Activated naive CD8-positive, alpha-beta T cell treated with anti-CD3 and anti-CD28 coated beads, Interleukin-2, amount 10 ng/mL, durations not matched to agents 7 days and 5 days (primary cell): Measurements from ENCODE around the gene MTARC2. TPM values are rescaled to one million over a fixed set of nuclear protein-coding genes. Genes with fewer than 3 reads are reported as not detected.

Experiments
- ATAC-seq: fragments of 150-1000 bp; cut with Tn5 transposase; one replicate; pipeline ENCODE4 v1.10.0; 2021; ENCODE audit warnings: low read depth, moderate library complexity
- POLR2A ChIA-PET: fragments of 350-600 bp; sonication (Branson Sonifier 250); formaldehyde crosslinking; loops from one replicate; lab custom pipeline; 2021; ENCODE audit warnings: antibody characterized with exemption; lab: Charles Lee
- DNase-seq: peaks from one replicate; pipeline ENCODE4 v3.0.0; 2021
- H3K27ac Mint-ChIP-seq: one replicate; pipeline ENCODE4 v1.8.0; 2022; ENCODE audit warnings: mild to moderate bottlenecking, mixed read lengths
- H3K27me3 Mint-ChIP-seq: one replicate; pipeline ENCODE4 v1.8.0; 2022; ENCODE audit warnings: mild to moderate bottlenecking, moderate library complexity, mixed read lengths
- H3K36me3 Mint-ChIP-seq: one replicate; pipeline ENCODE4 v1.8.0; 2021; ENCODE audit warnings: mild to moderate bottlenecking, mixed read lengths
- H3K4me1 Mint-ChIP-seq: one replicate; pipeline ENCODE4 v1.8.0; 2021; ENCODE audit warnings: mixed read lengths
- H3K4me3 Mint-ChIP-seq: one replicate; pipeline ENCODE4 v1.8.0; 2022; ENCODE audit warnings: mild to moderate bottlenecking, moderate library complexity, mixed read lengths
- H3K9me3 Mint-ChIP-seq: one replicate; pipeline ENCODE4 v1.8.0; 2021; ENCODE audit warnings: mixed read lengths
- total RNA-seq, 2 experiments: library from RNA; stranded (reverse); gene quantifications; one replicate each; pipeline ENCODE4 v1.2.3, GENCODE V29; 2021

MTARC2 gene
- total RNA-seq, 2 experiments from 2014 or later, result not detected

DNA sequence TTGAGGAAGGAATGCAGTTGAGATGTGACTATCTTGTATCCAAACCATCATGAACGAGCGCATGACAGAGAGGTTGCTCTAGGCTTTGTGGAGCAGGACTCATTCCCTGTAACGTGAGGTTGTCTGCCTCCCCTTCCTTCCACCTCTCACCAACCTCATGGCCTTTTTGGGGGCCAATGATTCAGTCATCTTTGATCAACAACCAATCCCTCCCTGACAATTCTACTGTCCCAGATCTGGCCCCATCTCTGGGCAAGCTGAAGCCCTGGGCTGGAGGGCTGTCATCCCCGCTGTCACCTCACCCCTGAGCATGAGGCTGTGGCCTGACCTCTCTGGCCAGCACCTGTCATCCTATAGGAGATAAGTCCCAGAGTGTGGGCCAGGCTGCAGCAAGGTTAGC is 58.3 kb downstream of the MTARC2 start:
- H3K4me3 Mint-ChIP-seq, result no peak overlapping the region
- peaks cover 2% of the 10 kb centered on the region for H3K27me3 Mint-ChIP-seq
- no peaks in the 10 kb centered on the region for H3K9me3 Mint-ChIP-seq
- POLR2A ChIA-PET, result no interaction called here
- H3K36me3 Mint-ChIP-seq, result no peaks in the 10 kb centered on the region
- no peak overlapping the region for H3K27ac Mint-ChIP-seq
- peaks cover 5% of the 10 kb centered on the region for H3K4me1 Mint-ChIP-seq
- DNase-seq (no peak), ATAC-seq (no peak)

DNA sequence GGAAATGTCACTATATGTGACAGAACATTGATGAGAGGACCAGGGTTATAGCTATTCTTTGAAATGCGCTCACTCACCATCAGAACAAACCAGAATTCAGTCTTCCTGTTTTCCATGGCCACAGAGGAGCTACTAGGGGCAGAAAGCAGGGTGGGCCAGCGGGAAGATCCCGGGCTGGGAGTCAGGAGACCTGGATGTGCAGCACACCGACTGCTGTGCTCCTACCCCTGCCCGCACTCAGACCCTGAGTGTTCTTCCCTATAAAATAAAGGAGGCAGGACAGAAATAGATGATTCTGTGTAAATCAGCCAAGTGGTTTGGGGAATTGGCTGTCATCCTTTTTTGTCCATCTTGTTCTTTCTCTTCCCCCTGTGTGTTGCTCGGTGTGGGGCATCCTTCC is 59.6 kb downstream of the MTARC2 start:
- POLR2A ChIA-PET, result no interaction called here
- DNase-seq (no peak), ATAC-seq (no peak)
- peaks cover 5% of the 10 kb centered on the region for H3K4me1 Mint-ChIP-seq
- H3K4me3 Mint-ChIP-seq, result no peak overlapping the region
- no peaks in the 10 kb centered on the region for H3K9me3 Mint-ChIP-seq
- no peaks in the 10 kb centered on the region for H3K36me3 Mint-ChIP-seq
- H3K27ac Mint-ChIP-seq, result no peak overlapping the region
- peaks cover 2% of the 10 kb centered on the region for H3K27me3 Mint-ChIP-seq

DNA sequence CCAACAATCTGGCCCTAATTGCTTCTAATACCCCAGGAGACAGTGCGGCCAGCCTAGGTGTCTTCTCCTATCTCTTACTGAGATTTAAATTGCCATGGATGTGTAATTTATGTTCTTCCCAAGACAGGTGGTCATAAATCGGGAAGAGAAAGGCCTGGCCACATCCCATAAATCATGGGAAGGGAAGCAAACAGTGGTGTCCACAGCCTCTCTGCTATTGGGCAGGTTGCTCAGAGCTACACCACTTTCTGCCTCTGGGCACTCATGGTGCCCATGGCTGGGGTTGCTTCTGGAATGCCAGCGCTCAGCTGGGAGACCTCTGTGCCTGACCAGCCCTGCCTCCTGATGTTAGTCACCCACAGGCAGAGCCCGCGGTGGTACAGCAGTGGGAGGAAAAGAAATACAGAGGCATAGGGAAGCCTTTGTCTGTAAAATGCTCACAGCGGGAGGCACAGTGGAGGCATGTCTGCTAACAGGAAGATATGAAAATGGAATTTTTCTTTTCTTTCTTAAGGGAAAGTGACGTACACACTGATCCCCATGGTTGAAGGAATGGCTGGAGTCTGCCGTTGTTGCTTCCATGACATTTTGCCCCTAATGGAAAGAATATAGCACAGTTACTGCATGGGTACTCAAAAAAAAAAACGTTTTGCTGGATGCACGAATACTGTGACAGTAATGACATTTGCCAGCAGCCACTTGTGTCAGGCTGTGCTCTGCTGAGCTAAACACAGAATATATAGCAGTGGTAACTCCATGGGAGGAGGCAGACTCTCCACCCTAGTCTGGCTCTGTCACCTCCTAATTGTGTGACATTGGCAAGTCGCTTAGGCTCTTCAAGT is 60.4 kb downstream of the MTARC2 start:
- POLR2A ChIA-PET, result no interaction called here
- peaks cover 2% of the 10 kb centered on the region for H3K27me3 Mint-ChIP-seq
- H3K27ac Mint-ChIP-seq, result no peak overlapping the region
- no peaks in the 10 kb centered on the region for H3K36me3 Mint-ChIP-seq
- H3K9me3 Mint-ChIP-seq, result no peaks in the 10 kb centered on the region
- DNase-seq, result no peak
- no peak overlapping the region for H3K4me3 Mint-ChIP-seq
- ATAC-seq, result no peak
- H3K4me1 Mint-ChIP-seq, result peaks cover 5% of the 10 kb centered on the region

DNA sequence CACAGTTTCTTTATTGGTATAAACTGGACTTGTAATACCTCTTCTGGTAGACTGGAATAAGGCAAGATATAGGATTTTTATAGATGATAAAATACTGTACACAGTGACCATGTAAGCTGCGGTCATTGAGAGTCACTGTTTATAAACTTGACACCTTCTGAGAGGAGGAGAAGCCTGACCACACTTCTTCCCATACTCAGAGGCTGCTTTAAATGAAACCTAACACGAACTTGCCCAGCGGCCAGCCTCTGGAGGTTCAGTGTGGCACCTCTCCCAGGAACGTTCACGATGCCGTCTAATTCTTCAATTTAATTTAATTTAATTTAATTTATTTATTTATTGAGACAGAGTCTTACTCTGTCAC is 61.0 kb downstream of the MTARC2 start:
- Mint-ChIP-seq H3K9me3 (no peaks in the 10 kb centered on the region), H3K4me1 (peaks cover 5% of the 10 kb centered on the region), H3K27ac (no peak overlapping the region), H3K27me3 (peaks cover 2% of the 10 kb centered on the region), H3K36me3 (no peaks in the 10 kb centered on the region), H3K4me3 (no peak overlapping the region)
- DNase-seq (no peak), ATAC-seq (no peak)
- POLR2A ChIA-PET, result no interaction called here

DNA sequence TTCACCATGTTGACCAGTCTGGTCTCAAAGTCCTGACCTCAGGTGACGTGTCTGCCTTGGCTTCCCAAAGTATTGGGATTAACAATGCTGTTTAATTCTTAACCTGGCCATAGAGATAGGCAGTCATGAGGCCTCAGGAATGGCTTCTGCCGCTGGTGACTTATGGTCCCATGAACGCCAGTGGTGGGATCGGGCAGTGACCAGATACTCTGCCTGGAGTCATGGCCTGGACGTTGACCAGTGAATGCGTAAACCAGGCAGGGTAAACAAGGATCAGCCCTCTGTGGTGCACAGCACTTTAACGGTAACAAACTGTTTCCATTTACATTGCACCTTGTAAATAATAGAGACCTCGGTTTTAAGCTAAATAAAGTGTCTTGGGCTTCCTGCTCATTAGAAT is 61.6 kb downstream of the MTARC2 start:
- POLR2A ChIA-PET, result no interaction called here
- DNase-seq, result no peak
- Mint-ChIP-seq H3K4me3 (no peak overlapping the region), H3K27ac (no peak overlapping the region), H3K36me3 (no peaks in the 10 kb centered on the region), H3K9me3 (no peaks in the 10 kb centered on the region), H3K4me1 (peaks cover 5% of the 10 kb centered on the region), H3K27me3 (peaks cover 2% of the 10 kb centered on the region)
- no peak for ATAC-seq

DNA sequence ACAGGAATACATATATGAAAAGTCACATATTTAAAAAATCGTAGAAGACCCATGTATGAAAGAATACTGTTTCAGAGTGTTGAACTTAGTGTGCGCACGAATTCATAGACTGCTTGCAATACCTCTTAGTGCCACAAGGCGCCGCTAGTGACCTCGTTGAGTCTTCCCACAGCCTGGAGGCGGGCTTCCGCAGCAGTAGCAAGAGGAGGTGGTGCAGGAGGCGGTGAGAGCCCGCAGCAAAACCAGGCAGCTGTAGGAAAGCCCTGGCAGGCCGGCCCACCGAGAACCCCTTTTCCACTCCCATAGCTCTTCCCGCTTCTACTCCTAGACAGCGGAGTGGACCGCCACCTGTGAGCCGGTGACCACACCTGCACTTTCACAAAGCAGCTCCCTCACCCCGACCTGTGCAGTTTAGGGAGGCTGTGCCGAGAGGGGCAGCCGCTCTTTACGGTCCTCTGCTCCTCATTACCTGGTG is 62.1 kb downstream of the MTARC2 start:
- Mint-ChIP-seq H3K4me3 (peak overlapping the region; percentile 41), H3K27me3 (peaks cover 2% of the 10 kb centered on the region), H3K36me3 (no peaks in the 10 kb centered on the region), H3K4me1 (peaks cover 5% of the 10 kb centered on the region), H3K27ac (no peak overlapping the region), H3K9me3 (no peaks in the 10 kb centered on the region)
- DNase-seq (peak; percentile 69), ATAC-seq (peak; percentile 94)
- POLR2A ChIA-PET, result no interaction called here

DNA sequence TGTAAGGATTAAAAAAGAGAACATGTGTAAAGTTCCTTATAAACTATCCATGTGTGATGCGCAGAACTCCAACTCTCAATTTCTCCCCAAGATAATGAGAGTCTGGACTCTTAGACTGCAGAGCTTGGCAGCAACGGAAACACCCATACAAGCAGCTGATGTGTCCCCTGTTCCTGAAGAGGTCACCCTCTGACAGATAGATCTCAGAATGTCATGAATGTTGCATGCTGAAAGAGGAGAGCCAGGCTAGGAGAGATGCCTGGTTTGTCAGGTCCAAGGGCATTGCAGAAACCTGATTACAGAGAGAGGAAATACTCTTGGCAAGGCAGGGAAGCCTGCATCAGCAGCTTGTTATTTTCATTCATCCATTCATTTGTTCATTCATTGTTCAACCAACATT is 62.8 kb downstream of the MTARC2 start:
- H3K4me1 Mint-ChIP-seq, result peaks cover 5% of the 10 kb centered on the region
- POLR2A ChIA-PET, result no interaction called here

DNA sequence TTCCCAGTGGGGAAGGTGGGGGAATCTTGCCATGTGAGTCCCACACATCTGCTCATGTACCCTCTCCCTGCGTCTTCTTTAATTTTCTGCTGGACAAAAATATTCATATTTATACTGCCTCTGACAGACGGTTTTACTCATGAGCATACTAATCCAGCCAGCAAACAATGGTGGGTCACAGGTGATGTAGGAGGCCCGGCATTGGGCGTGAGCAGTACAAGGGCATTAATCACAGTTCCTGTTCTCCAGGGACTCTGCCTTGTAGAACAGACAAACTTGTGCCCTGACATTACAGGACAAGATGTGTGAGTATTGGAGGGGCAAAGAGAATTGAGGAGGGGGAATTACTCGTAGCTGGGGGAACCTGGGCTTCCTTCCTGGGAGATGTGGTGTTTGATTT is 63.6 kb downstream of the MTARC2 start:
- H3K4me1 Mint-ChIP-seq, result peaks cover 5% of the 10 kb centered on the region
- POLR2A ChIA-PET, result no interaction called here
- H3K36me3 Mint-ChIP-seq, result no peaks in the 10 kb centered on the region
- no peaks in the 10 kb centered on the region for H3K9me3 Mint-ChIP-seq
- no peak for DNase-seq
- peaks cover 2% of the 10 kb centered on the region for H3K27me3 Mint-ChIP-seq
- no peak overlapping the region for H3K27ac Mint-ChIP-seq
- ATAC-seq, result no peak
- H3K4me3 Mint-ChIP-seq, result no peak overlapping the region

More for the DNA sequence above, 62.8 kb downstream of the MTARC2 start:
- peaks cover 2% of the 10 kb centered on the region for H3K27me3 Mint-ChIP-seq
- no peaks in the 10 kb centered on the region for H3K36me3 Mint-ChIP-seq
- no peak for DNase-seq
- no peak for ATAC-seq
- no peaks in the 10 kb centered on the region for H3K9me3 Mint-ChIP-seq
- H3K4me3 Mint-ChIP-seq, result no peak overlapping the region
- H3K27ac Mint-ChIP-seq, result no peak overlapping the region

DNA sequence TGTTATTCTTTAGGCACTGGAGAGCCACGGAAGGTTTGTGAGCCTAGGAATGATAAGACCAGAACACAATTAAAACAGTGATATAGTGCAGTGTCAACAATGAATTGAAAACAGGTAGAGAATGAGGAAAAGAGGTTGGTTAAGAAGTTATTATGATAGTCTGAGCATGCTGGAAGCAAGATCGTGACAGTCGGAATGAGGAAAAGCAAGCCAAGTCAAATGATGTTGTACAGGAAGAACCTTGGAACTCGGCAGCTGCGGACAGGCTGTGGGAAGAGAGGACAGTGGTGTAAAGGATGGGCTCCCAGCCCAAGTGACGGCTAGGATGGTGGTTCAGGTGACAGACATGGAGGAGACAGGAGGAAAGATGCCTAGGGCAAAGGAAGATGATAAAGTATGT is 64.2 kb downstream of the MTARC2 start:
- Mint-ChIP-seq H3K27me3 (peaks cover 2% of the 10 kb centered on the region), H3K4me1 (peaks cover 5% of the 10 kb centered on the region), H3K4me3 (no peak overlapping the region), H3K9me3 (no peaks in the 10 kb centered on the region), H3K27ac (no peak overlapping the region), H3K36me3 (no peaks in the 10 kb centered on the region)
- DNase-seq, result no peak
- ATAC-seq, result no peak
- POLR2A ChIA-PET, result no interaction called here

DNA sequence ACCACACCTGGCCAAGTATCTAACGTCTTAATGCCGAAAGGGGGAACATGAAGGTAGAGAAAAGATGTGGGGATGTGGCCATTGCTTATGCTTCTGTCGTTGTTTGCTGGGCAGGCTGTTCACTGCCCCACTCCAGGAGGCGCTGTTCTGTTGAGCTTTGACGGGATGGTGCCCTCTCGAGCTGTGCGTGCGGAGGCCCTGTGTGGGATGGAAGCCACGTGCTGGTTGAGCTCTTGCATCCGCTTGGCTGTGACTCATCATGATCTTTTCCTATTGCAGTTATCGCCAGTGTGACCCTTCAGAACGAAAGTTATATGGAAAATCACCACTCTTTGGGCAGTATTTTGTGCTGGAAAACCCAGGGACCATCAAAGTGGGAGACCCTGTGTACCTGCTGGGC is 64.9 kb downstream of the MTARC2 start:
- Mint-ChIP-seq H3K27me3 (peaks cover 2% of the 10 kb centered on the region), H3K9me3 (no peaks in the 10 kb centered on the region), H3K27ac (no peak overlapping the region), H3K36me3 (no peaks in the 10 kb centered on the region), H3K4me1 (peaks cover 5% of the 10 kb centered on the region), H3K4me3 (no peak overlapping the region)
- POLR2A ChIA-PET, result no interaction called here
- no peak for DNase-seq
- no peak for ATAC-seq

DNA sequence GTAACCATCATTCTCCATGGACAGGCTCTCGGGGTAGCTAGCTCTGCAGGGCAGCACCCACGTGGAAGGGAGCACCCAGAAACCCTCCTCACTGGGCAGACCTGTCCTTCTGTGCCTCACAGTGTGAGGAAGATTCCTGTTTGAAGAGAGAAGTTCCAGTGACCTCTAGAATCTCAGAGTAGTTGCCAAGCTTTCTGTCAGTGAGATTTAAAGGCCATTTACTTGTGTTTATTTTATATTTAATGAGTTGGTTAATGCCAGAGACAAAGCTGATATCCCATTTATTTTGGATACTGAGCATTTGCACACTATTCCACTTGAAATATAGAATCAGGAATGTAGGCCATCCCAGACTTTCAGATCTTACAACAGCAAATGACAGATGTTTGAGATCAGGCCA is 67.3 kb downstream of the MTARC2 start:
- POLR2A ChIA-PET, result no interaction called here
- no peaks in the 10 kb centered on the region for H3K36me3 Mint-ChIP-seq
- H3K4me3 Mint-ChIP-seq, result no peak overlapping the region
- peaks cover 4% of the 10 kb centered on the region for H3K27me3 Mint-ChIP-seq
- DNase-seq, result no peak
- no peak for ATAC-seq
- H3K9me3 Mint-ChIP-seq, result peaks cover under 1% of the 10 kb centered on the region
- no peak overlapping the region for H3K27ac Mint-ChIP-seq
- H3K4me1 Mint-ChIP-seq, result peaks cover 1% of the 10 kb centered on the region

DNA sequence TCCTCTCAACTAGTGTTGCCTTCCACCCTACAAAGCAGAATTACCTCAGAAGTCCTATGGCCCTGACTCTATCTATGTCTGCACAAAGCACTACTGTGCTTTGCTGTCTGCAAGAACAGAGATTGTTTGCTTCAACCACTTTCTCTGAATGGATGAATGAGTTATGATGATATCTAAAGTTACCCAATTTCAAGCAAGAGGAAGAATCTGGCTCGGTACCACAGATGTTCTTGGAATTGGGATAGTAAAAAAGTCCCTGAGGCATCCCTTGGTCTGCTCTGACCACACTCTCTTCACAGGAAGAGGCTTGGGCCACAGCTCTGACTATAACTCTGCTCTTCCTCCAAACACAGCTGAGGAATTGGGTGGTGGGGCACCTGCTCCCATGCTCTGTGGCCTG is 69.8 kb downstream of the MTARC2 start:
- Mint-ChIP-seq H3K27ac (no peak overlapping the region), H3K4me3 (no peak overlapping the region), H3K9me3 (peaks cover 2% of the 10 kb centered on the region), H3K36me3 (no peaks in the 10 kb centered on the region), H3K4me1 (no peaks in the 10 kb centered on the region), H3K27me3 (peaks cover 2% of the 10 kb centered on the region)
- no peak for ATAC-seq
- POLR2A ChIA-PET, result no interaction called here
- no peak for DNase-seq

DNA sequence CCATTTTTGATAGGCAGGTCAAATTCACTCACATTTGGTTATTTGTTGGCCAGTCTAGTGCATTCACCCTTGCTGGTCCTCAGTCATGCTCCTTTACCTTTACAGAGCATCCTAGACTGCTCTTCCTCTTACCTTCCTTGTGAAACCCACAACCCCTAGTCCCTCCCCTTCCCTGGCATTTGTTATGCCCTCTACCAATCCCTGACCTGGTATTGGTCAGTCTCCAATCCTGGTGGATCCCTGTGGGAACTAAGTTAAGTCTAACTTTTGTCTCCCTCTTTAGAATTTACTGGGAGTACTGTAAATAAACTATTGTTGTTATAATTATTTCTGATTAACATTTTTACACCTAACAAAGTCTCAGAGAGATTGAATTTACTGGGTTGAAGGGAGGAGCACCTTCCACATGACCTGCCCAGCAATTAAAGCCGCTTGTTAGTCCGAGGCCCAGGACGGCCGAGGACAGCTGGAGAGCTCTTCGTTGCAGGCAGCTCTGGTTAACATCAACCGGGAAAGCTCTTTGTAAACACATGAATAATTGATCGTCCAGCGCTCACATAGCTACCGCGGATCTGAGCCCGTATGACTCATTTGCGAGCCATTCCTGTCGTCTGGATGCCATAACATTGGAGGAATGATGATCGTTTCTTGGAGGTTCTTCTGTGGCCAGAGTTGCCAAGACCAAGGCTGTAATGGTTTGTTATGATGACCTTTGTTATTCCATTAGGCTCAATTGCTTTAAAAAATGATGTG is 70.5 kb downstream of the MTARC2 start:
- Mint-ChIP-seq H3K27ac (no peak overlapping the region), H3K4me1 (no peaks in the 10 kb centered on the region), H3K27me3 (peaks cover 4% of the 10 kb centered on the region), H3K9me3 (peaks cover 2% of the 10 kb centered on the region), H3K36me3 (no peaks in the 10 kb centered on the region), H3K4me3 (no peak overlapping the region)
- DNase-seq (no peak), ATAC-seq (no peak)
- POLR2A ChIA-PET, result no interaction called here

DNA sequence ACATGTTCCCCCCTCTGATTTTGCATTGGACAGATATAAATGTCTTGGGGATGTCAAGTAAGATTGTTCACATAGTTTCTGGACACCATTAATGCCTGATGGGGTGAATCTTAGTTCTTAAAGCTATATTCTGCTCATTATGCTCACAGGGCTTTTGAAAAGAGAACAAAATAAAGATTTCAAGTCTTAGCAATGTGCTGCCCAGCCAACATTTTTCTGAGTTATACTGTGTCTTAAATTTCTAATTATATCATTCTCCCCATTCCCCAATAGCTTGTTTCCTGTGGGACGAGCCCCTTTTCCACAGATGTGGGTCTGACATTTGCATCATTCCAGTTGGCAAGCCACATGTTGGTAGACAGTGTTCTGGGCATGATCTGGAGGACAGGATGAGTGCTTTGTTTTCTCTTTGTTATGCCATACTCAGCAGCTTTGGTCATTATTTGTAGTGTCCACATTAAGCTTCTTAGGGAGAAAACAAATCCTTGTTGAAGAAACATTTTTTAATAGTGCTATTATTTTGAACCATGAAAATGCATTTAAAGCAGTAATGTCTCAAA is 71.4 kb downstream of the MTARC2 start:
- H3K4me3 Mint-ChIP-seq, result no peak overlapping the region
- peaks cover 2% of the 10 kb centered on the region for H3K9me3 Mint-ChIP-seq
- H3K4me1 Mint-ChIP-seq, result no peaks in the 10 kb centered on the region
- DNase-seq (no peak), ATAC-seq (no peak)
- H3K36me3 Mint-ChIP-seq, result no peaks in the 10 kb centered on the region
- H3K27me3 Mint-ChIP-seq, result peaks cover 4% of the 10 kb centered on the region
- POLR2A ChIA-PET, result no interaction called here
- H3K27ac Mint-ChIP-seq, result no peak overlapping the region
